Stimulated activated CD4-positive, alpha-beta T cell treated with anti-CD3 and anti-CD28 coated beads, Interleukin-15, amount 100 ng/mL, for 48 hours (primary cell): ENCODE measurements around the gene SLC8A3.

ENCODE experiments used
- DNase-seq, 2 donors: peaks; one replicate each; pipeline ENCODE4 v3.0.0-alpha.2; 2020; ENCODE audit warnings: low read depth in 2 of 2

The SLC8A3 gene

GRCh38 chr14:70180718-70181117, 8.0 kb downstream of the SLC8A3 start:
- DNase-seq = no peak

- DNase-seq = no peak
Measured at GRCh38 chr14:70177081-70177800, 11.5 kb downstream of the SLC8A3 start.

- no peak for DNase-seq
Measured at GRCh38 chr14:70173569-70173968, 15.2 kb downstream of the SLC8A3 start.

DNA sequence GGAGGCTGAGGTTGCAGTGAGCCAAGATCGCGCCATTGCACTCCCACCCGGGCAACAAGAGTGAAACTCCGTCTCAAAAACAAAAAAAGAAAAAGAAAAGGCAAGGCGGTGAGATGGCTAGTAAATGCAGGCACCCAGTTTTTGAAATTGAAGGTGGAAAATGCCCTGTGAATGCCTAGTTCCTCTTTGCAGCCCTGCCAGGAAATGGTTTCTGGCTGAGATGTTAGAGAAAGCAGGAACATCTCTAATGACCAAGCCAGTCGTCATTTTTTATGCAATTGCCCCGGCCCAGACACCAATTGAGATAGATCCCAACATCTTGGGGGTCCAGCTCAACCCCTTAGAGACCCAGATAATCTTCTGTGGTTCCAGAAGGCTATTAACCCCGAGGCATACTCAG, 17.0 kb downstream of the SLC8A3 start:
- no peak for DNase-seq

DNA sequence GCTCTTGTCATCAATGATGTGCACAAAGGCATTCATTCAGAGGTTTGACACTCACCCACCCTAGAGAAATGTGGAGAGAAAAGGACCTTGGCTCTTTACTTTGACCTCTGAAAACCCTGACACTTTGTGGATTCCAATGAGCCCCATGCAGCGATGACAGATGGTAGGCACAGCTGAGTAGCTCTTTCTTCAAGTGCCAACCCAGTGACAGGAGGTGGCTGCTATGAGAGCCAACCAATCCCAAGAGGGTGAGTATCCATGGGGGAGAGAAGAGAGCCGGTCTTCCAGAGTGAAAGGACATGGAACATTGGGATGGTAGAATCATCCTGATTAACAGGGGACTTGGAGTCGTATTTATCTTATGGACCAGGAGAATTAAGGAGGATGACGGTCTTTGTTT, 17.8 kb downstream of the SLC8A3 start:
- DNase-seq = no peak

GRCh38 chr14:70168406-70168805, 20.3 kb downstream of the SLC8A3 start:
- DNase-seq = no peak

- no peak for DNase-seq
Measured at GRCh38 chr14:70166530-70167203, 22.1 kb downstream of the SLC8A3 start.

- no peak for DNase-seq
Measured at GRCh38 chr14:70162358-70162757, 26.4 kb downstream of the SLC8A3 start.

DNA sequence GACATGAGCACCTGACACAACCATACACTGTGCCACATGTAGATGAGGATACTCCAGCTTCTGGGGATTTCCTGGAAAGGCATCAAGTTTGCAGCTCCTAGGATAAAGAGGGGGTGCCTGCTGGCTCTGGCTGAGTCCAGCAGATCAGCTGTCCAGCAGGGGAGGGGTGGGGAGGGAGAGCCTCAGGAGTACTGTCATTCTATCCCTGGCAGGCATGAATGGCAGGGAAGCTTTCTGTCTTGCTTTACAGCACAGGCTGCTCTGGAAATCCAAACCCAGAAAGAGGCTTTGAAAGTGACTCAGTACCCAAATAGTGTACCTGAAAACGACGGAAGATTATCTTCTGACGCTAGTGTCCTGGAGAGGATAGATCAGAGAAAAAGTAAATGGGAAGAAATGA, 32.2 kb downstream of the SLC8A3 start:
- no peak for DNase-seq

DNA sequence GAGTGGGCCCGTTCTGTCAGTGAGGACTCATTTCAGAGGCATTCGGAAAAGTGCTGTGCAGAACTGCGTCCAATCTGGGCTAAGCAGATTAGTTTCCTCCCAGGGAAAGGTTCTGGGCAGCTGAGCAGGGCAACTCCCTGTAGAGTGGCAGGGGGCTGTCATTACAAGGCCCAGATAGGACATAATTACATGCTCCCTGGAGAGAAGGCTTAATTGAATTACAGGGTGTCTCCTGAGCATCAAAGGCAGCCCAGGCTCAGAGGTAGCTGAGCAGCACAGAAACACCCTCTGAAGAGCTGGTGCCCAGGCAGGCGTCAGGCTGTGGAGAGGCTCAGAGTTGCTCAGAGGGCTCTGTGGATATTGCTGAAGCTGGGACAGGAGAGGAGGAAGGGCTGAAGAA, 36.0 kb downstream of the SLC8A3 start:
- DNase-seq = no peak

DNA sequence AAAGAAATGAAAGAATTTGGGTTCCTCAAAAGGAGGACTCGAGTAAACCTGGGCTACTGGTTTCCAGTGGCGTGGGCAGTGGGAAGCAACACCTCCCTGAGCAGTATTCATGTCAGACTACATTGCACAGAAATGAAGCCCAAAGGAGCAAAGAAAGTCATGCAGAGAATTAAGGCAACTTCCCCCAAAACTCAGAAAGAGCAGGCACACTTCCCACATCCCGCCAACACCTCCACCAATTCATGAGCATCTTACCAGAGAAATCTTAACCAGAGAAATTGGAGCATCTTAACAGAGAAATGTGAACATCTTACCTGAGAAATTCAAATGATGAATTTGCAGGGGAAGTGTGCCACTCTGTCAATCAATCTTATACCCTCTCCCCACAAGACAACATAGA, 36.7 kb downstream of the SLC8A3 start:
- no peak for DNase-seq

DNA sequence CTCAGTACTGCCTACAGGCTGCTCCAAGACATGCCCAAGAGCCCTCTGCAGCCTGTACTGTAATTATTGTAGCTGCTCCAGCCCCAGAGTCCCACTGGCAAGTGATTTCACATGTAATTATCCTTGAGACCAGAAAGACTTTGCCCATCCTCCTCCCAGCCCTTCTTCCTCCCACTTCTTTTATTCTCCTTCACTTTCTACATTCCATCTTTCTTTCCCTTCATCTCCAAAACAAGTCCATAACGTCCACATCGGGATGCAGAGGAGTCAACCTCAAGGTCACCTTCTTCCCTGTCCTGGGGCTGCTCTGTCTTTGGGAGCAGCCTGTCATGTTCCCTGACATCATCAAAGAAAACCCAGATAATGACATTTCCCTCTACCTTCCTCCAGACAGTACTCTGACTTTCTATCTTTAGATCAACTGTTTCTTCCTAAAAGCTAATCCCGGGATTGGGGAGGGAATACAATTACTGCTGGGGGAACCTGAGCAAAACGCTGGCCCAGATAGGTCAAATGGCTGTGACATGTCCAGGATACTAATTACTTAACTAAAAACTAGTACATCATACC, 39.1 kb downstream of the SLC8A3 start:
- no peak for DNase-seq

DNA sequence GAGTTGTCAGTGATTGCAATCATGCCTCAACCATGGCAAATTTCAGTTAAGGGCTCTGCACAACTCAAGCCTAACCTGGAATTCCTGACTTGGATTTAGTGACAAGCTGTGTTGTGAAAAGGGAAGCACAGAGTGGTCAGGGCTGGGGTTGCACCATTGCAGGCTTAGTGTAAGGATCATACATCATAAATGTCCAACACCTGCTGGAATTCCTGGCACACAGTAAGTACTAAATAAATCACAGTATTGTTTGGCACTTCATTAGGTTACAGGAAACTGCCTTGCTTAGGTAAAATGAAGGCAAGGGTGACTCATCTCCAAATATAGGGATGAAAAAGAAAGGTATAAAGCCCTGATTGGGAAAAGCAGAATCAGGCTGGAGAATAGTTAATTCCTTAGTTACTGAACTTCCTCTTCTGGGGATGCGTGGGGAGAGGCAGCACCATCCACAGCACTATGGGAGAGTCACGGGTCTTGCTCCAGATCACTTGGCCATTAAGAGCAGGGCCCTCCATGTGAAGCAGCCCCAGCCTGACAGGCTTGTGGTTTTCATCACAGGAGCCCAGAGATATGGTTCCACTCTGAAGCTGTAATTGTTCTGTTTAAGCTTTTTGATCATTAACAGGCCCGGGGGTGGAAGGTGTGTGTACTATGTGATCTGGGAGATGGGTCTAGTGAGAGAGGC, 39.7 kb downstream of the SLC8A3 start:
- DNase-seq = no peak

GRCh38 chr14:70148351-70148750, 40.4 kb downstream of the SLC8A3 start:
- no peak for DNase-seq

DNA sequence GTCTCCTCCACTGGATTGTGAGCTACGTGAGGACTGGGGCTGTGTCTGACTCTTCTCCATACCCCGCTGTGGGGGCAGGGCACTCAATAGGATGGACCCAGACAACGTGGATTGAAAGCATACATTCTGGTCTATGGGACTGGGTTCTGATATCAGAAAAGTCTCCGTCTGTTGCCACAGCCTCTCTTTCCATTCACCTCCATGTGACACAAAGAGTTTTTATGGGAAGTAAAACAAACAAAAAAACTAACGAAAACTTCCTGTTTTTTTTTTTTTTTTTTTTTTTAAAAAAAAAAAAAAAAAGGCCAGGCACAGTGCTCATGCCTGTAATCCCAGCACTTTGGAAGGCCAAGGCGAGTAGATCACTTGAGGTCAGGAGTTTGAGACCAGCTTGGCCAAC, 44.7 kb downstream of the SLC8A3 start:
- DNase-seq = no peak

DNA sequence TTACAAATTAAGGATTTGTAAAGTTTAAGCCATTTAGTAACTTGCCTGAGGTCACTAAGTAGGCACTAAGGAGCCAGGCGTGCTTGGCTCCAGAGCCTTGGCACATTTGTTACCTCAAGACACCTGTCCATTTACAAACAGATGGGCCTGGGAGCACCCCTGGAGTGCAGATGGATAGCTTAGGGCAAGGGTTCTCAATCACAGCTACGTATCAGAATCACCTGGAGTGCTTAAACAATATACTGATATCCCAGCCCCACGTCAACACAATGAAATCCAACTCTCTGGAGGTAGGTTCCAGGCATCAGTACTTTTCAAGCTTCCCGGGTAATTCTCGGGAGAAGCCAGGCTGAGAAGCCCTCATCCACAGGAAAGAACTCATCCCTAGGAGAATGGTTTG, 45.4 kb downstream of the SLC8A3 start:
- no peak for DNase-seq

- no peak for DNase-seq
Measured at GRCh38 chr14:70140614-70141013, 48.1 kb downstream of the SLC8A3 start.

DNA sequence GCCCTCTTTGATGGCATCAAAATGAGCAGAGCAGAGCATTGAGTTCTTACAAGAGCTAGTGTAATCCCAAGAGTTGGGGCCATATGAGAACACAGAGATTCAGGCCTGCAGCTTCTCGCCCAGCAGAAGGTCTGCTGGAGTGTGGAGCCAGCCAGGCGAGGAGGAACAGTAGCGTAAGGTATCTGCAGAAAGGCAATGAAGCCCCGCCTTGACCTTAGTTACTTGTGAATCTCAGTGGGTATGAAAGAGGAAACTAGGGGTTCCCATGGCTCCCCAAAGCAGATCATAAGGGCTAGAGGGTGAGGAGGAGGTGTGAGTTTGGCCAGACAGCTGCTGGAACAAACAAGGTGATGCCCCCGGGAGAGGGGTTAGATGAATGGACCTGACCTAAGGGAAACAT, 49.4 kb downstream of the SLC8A3 start:
- no peak for DNase-seq

GRCh38 chr14:70137788-70138187, 51.0 kb downstream of the SLC8A3 start:
- no peak for DNase-seq

DNA sequence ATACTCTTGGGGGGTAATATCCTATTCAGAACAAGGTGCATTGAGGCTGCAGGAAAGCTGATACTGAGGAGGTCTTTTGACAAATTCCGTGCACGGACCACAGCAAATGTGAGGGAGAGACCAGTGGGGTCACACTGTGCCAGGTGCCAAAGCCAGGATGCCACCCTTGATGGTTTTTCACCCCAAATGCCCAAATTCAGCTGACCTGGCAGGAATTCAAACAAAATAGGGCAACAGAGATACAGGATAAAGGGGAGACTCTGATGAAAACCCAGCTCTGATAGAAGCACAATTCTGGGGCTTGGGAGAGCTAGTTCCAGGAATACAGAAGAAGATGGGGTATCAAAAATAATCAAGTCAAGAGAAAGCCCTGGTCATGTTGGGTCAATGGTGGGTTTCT, 55.3 kb downstream of the SLC8A3 start:
- no peak for DNase-seq

DNA sequence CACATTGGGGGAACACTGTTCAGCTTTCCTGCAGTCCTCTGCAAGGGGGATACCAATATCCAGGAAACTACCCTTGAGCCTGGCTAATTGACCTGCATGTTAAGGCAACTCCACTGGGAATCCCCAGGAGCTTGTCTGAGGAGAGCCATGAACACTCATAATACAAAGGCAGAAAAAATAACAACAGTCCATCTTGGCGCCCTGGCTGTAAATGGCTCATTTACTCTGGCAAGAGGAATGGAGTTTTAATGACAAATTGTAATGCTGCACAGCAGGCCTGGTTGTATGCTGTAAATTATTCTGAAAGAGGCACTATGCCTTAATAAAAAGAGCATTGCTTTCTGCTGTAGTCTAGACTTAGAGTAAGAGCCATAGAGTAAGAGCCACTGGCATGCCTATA, 58.3 kb downstream of the SLC8A3 start:
- no peak for DNase-seq

- no peak for DNase-seq
Measured at GRCh38 chr14:70127186-70127585, 61.6 kb downstream of the SLC8A3 start.

DNA sequence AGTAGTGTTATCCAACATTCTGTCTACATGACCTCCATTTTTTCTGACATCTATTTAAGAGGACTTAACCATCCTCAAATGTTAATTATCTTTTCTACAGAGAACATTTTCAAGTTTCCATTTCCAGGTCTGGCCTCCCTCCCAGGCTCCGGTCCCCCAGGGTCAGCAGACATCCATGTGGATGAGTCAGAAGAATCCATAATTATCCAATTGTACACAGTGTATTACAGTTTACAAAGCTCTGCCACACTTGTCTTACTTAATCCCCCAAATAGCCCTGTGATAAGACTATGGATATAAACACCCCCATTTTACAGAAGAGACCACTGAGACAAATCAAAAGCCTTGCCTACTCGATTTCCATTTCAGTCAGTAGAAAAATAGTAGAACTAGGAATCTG, 65.0 kb downstream of the SLC8A3 start:
- DNase-seq = no peak
